ENCODE results near the gene HS6ST2.

The HS6ST2 gene

GRCh38 chrX:132842460-132843238 is 115.8 kb downstream of the HS6ST2 start:
- no peak for DNase-seq

- no peak for DNase-seq
Observed at GRCh38 chrX:132837967-132838366, 120.5 kb downstream of the HS6ST2 start.

DNA sequence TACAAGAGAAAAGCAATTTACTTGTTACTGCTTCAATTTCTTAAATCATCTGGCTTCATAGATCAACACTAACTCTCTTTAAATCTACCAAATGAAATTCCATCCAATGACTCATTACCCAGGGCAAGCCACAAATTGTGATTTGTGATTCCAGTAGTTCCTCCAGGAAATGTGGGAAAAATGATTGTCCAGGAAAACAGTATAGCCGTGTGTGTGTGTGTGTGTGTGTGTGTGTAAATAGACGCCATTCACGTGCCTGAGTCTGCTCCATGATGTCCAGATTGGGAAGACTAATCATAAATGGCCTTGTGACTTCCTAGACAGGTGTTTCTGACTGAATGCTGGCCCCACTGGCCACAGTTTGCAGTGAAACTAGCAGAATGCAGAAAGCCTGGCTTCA is 121.3 kb downstream of the HS6ST2 start:
- DNase-seq = no peak

DNA sequence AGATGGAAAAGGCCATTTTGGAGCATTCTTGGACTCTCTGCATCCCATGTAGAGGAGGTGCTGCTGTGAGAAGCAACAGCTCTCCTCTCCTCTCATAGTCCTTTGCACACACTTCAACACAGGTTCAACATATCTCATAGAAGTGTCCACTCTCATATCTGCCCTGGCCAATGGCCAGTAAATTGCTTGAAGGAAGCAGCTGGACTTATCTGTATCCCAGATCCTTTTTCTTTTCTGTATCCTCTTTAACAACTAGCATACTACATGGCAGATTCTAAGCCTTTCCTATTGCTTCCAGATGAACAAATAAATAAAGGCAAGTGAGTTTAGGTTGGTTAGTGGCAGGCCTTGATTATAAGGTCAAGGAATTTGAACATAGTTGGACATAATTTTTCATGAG is 122.0 kb downstream of the HS6ST2 start:
- no peak for DNase-seq

- no peak for DNase-seq
Observed at GRCh38 chrX:132834741-132835140, 123.7 kb downstream of the HS6ST2 start.

- no peak for DNase-seq
Observed at GRCh38 chrX:132834109-132834508, 124.3 kb downstream of the HS6ST2 start.

DNA sequence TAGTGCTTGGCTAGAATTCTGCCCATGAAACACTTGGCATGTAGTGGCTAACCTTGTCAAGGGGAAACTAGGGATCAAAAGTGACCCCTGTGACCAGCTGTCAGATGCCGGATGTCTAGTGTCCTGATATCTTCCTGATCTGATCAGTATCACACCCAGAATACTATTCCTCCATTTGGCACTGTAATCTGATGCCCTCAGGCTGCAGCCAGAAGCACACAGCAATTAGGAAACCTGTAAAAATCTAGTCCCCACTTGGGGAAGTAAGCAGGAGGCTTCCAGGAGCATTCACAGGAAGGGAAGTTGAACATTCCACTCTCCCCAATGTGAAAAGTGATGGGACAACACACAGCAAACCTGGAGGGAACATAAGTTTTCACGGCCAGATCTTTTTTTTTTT is 125.1 kb downstream of the HS6ST2 start:
- no peak for DNase-seq

GRCh38 chrX:132831336-132831973 is 127.0 kb downstream of the HS6ST2 start:
- DNase-seq = no peak

- no peak for DNase-seq
Observed at GRCh38 chrX:132822634-132823012, 135.8 kb downstream of the HS6ST2 start.

- no peak for DNase-seq
Observed at GRCh38 chrX:132821974-132822633, 136.3 kb downstream of the HS6ST2 start.

DNA sequence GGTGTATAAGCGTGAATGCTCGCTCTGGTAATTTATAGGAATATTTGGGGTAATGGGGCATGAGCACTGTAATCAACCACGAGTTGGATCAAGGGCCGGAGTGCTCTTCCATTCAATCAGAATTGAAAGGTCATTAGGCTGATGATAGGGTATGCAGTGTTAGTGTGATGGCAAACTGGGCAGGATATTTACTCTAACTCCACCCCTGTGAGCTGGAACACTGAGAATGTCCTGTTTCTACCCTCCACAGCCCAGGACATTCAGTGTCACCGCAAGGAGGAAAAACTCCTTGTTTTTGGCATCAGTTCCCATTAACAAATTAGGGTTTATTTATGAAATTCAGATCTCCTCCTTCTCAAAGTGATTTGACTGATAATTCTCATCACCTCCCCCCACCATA is 137.8 kb downstream of the HS6ST2 start:
- no peak for DNase-seq

- DNase-seq = no peak
Observed at GRCh38 chrX:132819711-132820264, 138.6 kb downstream of the HS6ST2 start.

DNA sequence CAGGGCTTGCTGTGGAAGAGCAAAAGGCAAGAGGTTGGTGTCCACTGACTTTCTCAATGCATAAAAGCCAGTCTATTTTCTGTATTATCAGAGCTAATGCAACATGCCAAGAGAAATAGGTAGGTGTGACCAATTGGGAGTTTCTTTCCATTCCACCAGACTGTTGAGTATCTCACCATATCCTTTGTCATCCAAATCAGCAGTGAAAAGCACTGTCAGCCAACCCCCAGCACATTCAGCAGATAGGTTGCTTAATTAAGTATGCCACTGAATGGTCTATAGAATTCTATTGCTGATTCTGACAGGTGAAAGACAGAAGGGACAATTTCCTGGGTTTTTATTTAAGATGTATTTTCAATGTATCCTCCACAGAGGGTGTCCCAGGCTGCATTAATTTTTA is 139.8 kb downstream of the HS6ST2 start:
- DNase-seq = no peak

DNA sequence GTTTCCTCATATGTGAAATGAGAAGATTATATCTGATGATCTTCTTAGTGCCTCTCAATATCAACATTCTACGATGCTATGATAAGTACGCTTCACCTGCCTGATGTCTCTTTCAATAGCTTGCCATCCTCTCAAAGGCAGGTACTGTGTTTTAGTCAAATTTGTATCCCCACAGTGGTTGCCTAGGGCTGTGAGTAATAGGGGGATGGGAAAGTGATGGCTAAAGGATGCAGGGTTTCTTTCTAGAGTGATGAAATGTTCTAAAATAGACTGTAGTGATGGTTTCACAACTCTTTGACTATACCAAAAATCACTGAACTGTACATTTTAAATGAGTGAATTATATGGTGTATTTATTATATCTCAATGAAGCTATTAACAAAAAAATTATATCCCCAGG is 142.8 kb downstream of the HS6ST2 start:
- no peak for DNase-seq

DNA sequence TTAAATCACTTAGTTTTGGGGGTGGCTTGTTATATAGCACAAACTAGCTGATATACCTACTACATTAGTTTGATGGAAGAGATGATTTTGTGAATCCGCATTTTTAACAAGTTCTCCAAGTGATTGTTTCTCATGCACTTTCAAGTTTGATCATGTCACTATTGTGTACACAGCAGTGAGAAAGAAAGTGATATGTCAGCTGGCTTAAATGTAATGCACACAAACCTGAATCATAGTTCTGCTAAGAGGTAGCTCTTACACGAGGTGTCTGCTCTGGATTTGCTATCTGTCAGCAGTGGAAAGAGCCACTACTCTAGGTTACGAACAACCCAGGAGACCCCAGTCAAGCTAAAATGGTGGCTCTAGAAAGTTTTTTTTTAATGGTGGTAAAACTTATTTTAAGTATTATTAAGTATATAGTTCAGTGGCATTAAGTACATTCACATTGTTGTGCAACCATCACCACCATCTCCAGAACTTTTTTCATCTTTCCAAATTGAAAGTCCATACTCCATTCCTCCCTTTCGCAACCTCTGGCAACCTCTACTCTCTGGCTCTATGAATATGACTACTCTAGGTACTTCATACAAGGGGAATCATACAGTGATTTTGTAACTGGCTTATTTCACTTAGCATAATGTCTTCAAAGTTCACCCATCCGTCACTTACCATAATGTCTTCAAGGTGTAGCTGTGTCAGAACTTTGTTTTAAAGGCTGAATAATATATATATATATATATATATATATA is 147.3 kb downstream of the HS6ST2 start:
- DNase-seq = no peak

GRCh38 chrX:132810488-132810887 is 147.9 kb downstream of the HS6ST2 start:
- no peak for DNase-seq

- DNase-seq = no peak
Observed at GRCh38 chrX:132809581-132809980, 148.8 kb downstream of the HS6ST2 start.

- no peak for DNase-seq
Observed at GRCh38 chrX:132807411-132808030, 150.9 kb downstream of the HS6ST2 start.

- DNase-seq = no peak
Observed at GRCh38 chrX:132802033-132802432, 156.4 kb downstream of the HS6ST2 start.

GRCh38 chrX:132795181-132795580 is 163.2 kb downstream of the HS6ST2 start:
- no peak for DNase-seq

DNA sequence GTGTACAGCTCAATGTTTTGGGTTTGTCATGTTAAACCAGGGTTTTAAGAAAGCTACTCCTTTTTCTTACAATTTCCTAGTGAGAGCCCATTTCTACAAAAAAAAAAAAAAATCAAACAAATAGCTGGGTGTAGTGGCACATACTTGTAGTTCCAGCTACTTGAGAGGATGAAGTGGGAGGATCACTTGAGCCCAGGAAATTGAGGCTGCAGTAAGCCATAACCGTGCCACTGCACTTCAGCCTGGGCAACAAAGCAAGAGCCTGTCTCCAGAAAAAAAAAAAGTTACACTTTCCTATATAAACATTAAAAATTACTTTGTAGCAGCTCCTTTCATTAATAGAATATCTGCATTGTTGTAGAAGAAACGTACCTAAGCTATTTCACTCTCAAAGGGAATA is 166.7 kb downstream of the HS6ST2 start:
- DNase-seq = no peak

- no peak for DNase-seq
Observed at GRCh38 chrX:132790329-132790728, 168.1 kb downstream of the HS6ST2 start.

- DNase-seq = no peak
Observed at GRCh38 chrX:132786217-132786616, 172.2 kb downstream of the HS6ST2 start.

Data from CD4-positive, alpha-beta T cell treated with Interferon alpha-2 for 1 hour (primary cell).